Measurements from ENCODE around the gene E4F1.
A peak's percentile ranks its signal among the peaks of the same experiment; 100 is the strongest.
"Not testable (repeated sequence)": the region's sequence is repeated elsewhere in the genome, so short reads cannot be mapped to it uniquely, and the experiment has no call there.

E4F1 gene

GRCh38 chr16:2250652-2251295 lies 27.4 kb downstream of the E4F1 start:
- DNase-seq = no peak

- DNase-seq = peak; percentile 95
These were observed 28.1 kb downstream of the E4F1 start, which contains the start of gene ECI1 for GRCh38 chr16:2251296-2252111. Gene ECI1, minus strand, starts transcription at chr16:2251587. Its CDS starts 21 bp downstream, at chr16:2251566.

GRCh38 chr16:2252806-2253148 lies 29.4 kb downstream of the E4F1 start:
- no peak for DNase-seq

- DNase-seq = no peak
These were observed 29.9 kb downstream of the E4F1 start for GRCh38 chr16:2253293-2253692.

- DNase-seq = no peak
These were observed 33.2 kb downstream of the E4F1 start for GRCh38 chr16:2256531-2257140.

- DNase-seq = no peak
These were observed 34.3 kb downstream of the E4F1 start for GRCh38 chr16:2257726-2258125.

- DNase-seq = not testable (repeated sequence)
These were observed 35.1 kb downstream of the E4F1 start for GRCh38 chr16:2258530-2258929.

GRCh38 chr16:2260250-2260649 lies 36.9 kb downstream of the E4F1 start:
- no peak for DNase-seq

GRCh38 chr16:2263026-2263425 lies 39.6 kb downstream of the E4F1 start:
- not testable (repeated sequence) for DNase-seq

GRCh38 chr16:2266887-2267286 lies 43.5 kb downstream of the E4F1 start:
- not testable (repeated sequence) for DNase-seq

GRCh38 chr16:2267505-2267912 lies 44.1 kb downstream of the E4F1 start:
- DNase-seq = not testable (repeated sequence)

- peak; percentile 95 for DNase-seq
These were observed 44.7 kb downstream of the E4F1 start, which contains the start of gene RNPS1 for GRCh38 chr16:2267913-2268666. Gene RNPS1, minus strand, starts transcription at chr16:2268126. Its CDS starts 3,483 bp downstream, at chr16:2264643.

- DNase-seq = no peak
These were observed 46.7 kb downstream of the E4F1 start for GRCh38 chr16:2270070-2270462.

- DNase-seq = no peak
These were observed 47.4 kb downstream of the E4F1 start for GRCh38 chr16:2270588-2271470.

GRCh38 chr16:2271848-2272461 lies 48.6 kb downstream of the E4F1 start:
- no peak for DNase-seq

GRCh38 chr16:2273484-2273883 lies 50.1 kb downstream of the E4F1 start:
- no peak for DNase-seq

GRCh38 chr16:2273931-2274330 lies 50.5 kb downstream of the E4F1 start:
- DNase-seq = no peak

GRCh38 chr16:2275476-2276367 lies 52.3 kb downstream of the E4F1 start:
- no peak for DNase-seq

- no peak for DNase-seq
These were observed 53.2 kb downstream of the E4F1 start for GRCh38 chr16:2276368-2277195.
